ENCODE results near the gene AGBL2.

DNA sequence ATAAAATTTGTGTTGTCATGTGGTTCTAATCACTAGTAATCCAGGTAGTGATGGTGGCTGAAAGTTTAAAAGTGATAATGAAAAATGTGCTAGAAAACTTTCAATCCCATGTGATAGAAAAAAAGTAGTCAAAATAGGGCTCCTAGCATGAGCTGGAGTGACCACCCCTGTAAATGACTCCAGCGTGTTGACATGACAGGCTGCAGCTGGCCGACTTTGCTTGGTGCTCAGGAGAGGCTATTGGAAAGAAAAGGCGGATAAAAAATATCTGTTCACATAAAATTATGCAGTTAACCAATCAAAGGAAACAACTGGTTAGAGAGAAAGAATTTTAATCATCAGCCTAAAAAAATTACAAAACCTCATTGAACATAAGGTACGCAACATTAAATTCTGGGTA lies 55.9 kb downstream of the AGBL2 start:
- TF ChIP-seq, protein P1, sequence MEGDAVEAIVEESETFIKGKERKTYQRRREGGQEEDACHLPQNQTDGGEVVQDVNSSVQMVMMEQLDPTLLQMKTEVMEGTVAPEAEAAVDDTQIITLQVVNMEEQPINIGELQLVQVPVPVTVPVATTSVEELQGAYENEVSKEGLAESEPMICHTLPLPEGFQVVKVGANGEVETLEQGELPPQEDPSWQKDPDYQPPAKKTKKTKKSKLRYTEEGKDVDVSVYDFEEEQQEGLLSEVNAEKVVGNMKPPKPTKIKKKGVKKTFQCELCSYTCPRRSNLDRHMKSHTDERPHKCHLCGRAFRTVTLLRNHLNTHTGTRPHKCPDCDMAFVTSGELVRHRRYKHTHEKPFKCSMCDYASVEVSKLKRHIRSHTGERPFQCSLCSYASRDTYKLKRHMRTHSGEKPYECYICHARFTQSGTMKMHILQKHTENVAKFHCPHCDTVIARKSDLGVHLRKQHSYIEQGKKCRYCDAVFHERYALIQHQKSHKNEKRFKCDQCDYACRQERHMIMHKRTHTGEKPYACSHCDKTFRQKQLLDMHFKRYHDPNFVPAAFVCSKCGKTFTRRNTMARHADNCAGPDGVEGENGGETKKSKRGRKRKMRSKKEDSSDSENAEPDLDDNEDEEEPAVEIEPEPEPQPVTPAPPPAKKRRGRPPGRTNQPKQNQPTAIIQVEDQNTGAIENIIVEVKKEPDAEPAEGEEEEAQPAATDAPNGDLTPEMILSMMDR (IDR thresholded peaks at IDR 0.05) = no peak
- no peak for TF ChIP-seq POLR2A (IDR thresholded peaks at IDR 0.05)
